Progenitor cell of endocrine pancreas (in vitro differentiated cells): ENCODE measurements around the gene LAMA2. TPM values are rescaled to one million over a fixed set of nuclear protein-coding genes. Genes with fewer than 3 reads are reported as not detected.

Experiments
- DNase-seq: peaks from one replicate; pipeline ENCODE4 v3.0.0; 2021; ENCODE audit warnings: low spot score; ENCODE audit not compliant: unreplicated experiment
- H3K27ac Mint-ChIP-seq: 2 replicates; pipeline ENCODE4 v1.8.0; 2021; ENCODE audit warnings: mild to moderate bottlenecking, moderate library complexity, mixed read lengths
- H3K27me3 Mint-ChIP-seq: 2 replicates; pipeline ENCODE4 v1.8.0; 2021; ENCODE audit warnings: mixed read lengths
- H3K36me3 Mint-ChIP-seq: 2 replicates; pipeline ENCODE4 v1.8.0; 2022; ENCODE audit warnings: mixed read lengths; ENCODE audit not compliant: insufficient read depth
- H3K4me1 Mint-ChIP-seq: 2 replicates; pipeline ENCODE4 v1.8.0; 2021; ENCODE audit warnings: low read depth, mixed read lengths
- H3K4me3 Mint-ChIP-seq: 2 replicates; pipeline ENCODE4 v1.8.0; 2021; ENCODE audit warnings: low read depth, mild to moderate bottlenecking, moderate library complexity, mixed read lengths
- H3K9me3 Mint-ChIP-seq: 2 replicates; pipeline ENCODE4 v1.8.0; 2021; ENCODE audit warnings: low read depth, mixed read lengths
- total RNA-seq: library from RNA; stranded (reverse); gene quantifications from 2 replicates; pipeline ENCODE4 v1.2.1, GENCODE V29; 2021
- TF ChIP-seq, protein P1 (sequence below): fragments of 200-600 bp; sonication (generic); IDR thresholded peaks from one replicate; pipeline ENCODE4 v1.5.0; 2021; ENCODE audit warnings: antibody characterized with exemption, mild to moderate bottlenecking; ENCODE audit not compliant: unreplicated experiment

Gene LAMA2
- total RNA-seq, 1 donor from 2014 or later = 0.22 TPM

DNA sequence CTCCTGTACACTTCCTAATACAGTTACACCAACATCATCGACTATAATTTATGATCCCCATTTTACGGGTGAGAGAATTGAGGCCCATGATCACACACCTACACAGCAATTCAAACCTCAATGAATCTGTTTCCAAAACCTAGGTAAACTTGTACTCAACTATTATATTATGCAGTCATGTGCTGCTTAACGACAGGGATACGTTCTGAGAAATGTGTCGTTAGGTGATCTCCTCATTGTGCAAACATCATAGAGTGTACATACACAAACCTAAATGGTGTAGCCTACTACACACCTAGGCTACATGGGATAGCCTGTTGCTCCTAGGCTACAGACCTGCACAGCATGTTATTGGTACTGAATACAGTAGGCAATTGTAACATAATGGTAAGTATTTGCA is 441.4 kb downstream of the LAMA2 start:
- no peaks in the 10 kb centered on the region for H3K36me3 Mint-ChIP-seq

DNA sequence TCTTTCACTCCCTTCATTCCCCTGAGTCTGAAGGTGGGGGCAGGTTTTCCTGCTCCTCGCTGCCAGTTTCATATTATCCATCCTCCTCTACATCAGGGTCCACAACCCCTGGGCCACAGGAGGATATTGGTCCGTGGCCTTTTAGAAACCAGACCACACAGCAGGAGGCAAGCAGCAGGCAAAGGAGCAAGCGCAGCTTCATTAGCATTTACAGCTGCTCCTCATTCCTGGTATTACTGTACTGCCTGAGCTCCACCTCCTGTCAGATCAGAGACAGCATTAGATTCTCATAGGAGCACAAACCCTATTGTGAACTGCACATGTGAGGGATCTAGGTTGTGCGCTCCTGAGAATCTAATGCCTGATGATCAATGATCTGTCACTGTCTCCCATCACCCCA is 446.7 kb downstream of the LAMA2 start:
- H3K27ac Mint-ChIP-seq = no peak overlapping the region
- H3K9me3 Mint-ChIP-seq = no peaks in the 10 kb centered on the region
- TF ChIP-seq, protein P1, sequence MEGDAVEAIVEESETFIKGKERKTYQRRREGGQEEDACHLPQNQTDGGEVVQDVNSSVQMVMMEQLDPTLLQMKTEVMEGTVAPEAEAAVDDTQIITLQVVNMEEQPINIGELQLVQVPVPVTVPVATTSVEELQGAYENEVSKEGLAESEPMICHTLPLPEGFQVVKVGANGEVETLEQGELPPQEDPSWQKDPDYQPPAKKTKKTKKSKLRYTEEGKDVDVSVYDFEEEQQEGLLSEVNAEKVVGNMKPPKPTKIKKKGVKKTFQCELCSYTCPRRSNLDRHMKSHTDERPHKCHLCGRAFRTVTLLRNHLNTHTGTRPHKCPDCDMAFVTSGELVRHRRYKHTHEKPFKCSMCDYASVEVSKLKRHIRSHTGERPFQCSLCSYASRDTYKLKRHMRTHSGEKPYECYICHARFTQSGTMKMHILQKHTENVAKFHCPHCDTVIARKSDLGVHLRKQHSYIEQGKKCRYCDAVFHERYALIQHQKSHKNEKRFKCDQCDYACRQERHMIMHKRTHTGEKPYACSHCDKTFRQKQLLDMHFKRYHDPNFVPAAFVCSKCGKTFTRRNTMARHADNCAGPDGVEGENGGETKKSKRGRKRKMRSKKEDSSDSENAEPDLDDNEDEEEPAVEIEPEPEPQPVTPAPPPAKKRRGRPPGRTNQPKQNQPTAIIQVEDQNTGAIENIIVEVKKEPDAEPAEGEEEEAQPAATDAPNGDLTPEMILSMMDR = no peak
- H3K4me3 Mint-ChIP-seq = no peak overlapping the region
- H3K27me3 Mint-ChIP-seq = no peaks in the 10 kb centered on the region
- DNase-seq = no peak
- H3K36me3 Mint-ChIP-seq = no peaks in the 10 kb centered on the region
- H3K4me1 Mint-ChIP-seq = no peaks in the 10 kb centered on the region

More for the DNA sequence above, 441.4 kb downstream of the LAMA2 start:
- Mint-ChIP-seq H3K27me3 (no peaks in the 10 kb centered on the region), H3K4me1 (no peaks in the 10 kb centered on the region), H3K4me3 (no peak overlapping the region), H3K27ac (no peak overlapping the region), H3K9me3 (no peaks in the 10 kb centered on the region)
- no peak for DNase-seq
- TF ChIP-seq, protein P1 = no peak

DNA sequence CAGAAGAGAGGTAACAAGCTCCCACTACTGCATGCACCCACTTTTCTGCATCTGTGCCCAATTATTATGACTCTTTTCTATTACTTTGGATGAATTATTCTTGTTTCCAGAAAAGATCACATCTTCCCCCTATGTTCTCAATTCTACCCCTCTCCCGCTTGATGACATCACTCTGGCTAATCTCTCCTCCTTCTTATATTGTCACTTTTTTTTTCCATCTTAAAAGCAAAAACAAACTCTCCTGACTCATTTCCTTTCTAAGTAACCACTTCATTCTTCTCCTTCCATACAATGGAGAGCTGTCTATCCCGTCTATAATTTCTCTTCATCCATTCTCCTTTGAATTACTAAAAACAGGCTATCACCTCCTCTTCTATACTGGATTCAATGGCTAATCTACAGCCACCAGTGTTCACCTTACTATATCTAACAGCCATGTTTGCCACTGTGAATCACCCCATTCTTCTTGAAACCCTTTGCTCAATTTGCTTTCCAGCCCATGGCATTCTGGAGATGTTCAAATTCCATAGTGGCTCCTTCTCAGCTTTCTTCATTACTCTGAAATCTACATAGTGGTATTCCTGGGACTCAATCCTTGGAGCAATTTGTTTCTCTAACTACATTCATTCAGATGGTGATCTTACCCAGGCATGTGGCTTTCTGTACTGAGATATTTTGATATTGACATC is 448.7 kb downstream of the LAMA2 start:
- Mint-ChIP-seq H3K4me1 (no peaks in the 10 kb centered on the region), H3K9me3 (no peaks in the 10 kb centered on the region), H3K36me3 (no peaks in the 10 kb centered on the region), H3K27me3 (no peaks in the 10 kb centered on the region), H3K4me3 (no peak overlapping the region), H3K27ac (no peak overlapping the region)
- no peak for DNase-seq
- TF ChIP-seq, protein P1 = no peak

DNA sequence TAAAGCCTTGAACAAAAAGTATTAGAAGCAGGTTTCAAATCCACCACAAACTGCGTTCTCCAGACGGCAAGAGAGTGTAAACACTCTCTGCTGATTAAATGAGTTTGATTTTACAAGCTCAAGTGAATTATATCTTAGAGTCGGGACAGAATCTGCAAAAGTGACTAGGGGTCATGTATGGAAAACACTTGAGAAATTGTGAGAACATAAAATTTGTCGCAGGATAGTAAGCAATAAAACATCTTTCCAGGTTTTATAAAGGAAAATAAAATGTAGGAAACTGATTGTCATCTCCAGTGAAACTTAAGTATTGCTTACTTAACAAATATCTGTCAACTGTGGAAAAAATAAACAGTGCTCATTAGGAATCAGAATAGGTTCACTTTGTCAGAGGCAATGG is 452.9 kb downstream of the LAMA2 start:
- H3K27ac Mint-ChIP-seq = no peak overlapping the region
- H3K36me3 Mint-ChIP-seq = no peaks in the 10 kb centered on the region

DNA sequence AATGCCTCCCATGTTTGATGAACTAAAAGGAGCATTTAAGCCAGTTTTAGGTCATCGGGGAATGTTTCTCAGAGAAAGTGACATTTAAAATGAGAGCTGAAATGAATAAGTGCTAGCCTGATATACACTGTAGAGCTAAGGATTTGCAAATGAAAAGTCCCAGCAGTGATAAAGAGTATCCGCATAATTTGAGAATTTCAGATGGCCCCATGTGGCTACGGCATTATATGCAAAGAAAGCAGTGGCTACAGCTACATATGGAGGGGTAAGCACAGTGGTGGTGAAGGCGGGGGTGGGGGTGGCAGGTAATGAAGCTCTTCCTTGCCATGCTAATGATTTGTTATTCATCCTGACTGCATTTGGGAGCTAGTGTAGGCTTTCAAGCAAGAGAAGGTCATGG is 455.7 kb downstream of the LAMA2 start:
- Mint-ChIP-seq H3K36me3 (no peaks in the 10 kb centered on the region), H3K9me3 (no peaks in the 10 kb centered on the region), H3K4me3 (no peak overlapping the region), H3K27me3 (no peaks in the 10 kb centered on the region), H3K27ac (no peak overlapping the region), H3K4me1 (peaks cover 2% of the 10 kb centered on the region)
- no peak for DNase-seq
- TF ChIP-seq, protein P1 = no peak

More for the DNA sequence above, 452.9 kb downstream of the LAMA2 start:
- Mint-ChIP-seq H3K27me3 (no peaks in the 10 kb centered on the region), H3K4me3 (no peak overlapping the region), H3K9me3 (no peaks in the 10 kb centered on the region), H3K4me1 (no peaks in the 10 kb centered on the region)
- TF ChIP-seq, protein P1 = no peak
- no peak for DNase-seq
